ENCODE results near the gene TEDC1. TPM values are rescaled to one million over a fixed set of nuclear protein-coding genes. Genes with fewer than 3 reads are reported as not detected.

TEDC1 gene
- total RNA-seq, 2 donors from 2014 or later, result 1.6 to 12.2 TPM

DNA sequence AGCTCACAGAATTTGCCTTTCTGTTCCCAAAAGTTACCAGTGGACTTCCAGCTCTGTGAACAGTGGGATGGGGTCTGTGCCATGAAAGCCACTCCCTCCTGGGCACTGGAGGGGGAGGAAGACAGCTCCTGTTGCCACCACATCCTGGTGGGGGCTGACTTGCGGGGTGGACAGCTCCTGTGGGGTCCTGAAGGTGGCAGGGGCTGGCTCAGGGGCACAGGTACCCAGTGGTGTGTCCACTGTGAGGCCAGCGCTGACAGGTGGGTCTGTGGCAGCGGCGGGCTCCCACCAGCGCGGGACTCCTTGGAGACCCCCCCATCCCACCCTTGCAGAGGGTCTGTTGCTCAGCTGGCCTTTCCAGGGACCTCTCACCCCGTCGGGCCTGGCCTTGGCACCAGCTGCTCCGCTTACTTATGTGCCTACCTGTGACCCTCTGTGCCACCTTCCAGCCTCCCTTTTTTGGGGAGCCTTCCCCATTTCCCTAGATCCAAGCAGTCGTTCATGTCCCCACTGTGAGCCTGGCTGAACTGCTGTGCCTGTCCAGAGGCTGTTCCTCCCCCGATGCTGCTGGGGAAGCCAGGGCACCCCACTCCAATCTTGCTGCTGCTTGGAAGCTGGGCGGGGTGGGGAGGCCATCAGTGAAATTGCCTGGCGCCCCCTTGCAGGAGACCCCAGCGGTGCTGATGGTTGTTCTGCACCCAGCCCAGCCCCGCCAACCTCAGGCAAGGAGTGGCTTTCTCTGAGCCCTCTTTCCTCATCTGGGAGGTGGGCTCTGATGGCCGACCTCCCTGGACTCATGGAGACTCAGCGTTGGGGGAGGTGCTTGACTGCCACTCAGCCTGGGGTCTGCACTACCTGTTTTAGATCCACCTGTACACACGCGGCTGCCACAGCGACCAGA lies 2.2 kb downstream of the TEDC1 start:
- TF ChIP-seq CTCF (IDR thresholded peaks at IDR 0.05) (no peak), POLR2A (IDR thresholded peaks at IDR 0.05) (no peak)
- Histone ChIP-seq H3K27ac (no peak overlapping the region), H3K4me3 (no peak overlapping the region), H3K36me3 (replicated peaks in 1 of 2; ENCODE audit: insufficient read depth in 1 of 2, low read depth in 2 of 2) (no peaks in the 10 kb centered on the region), H3K27me3 (no peaks in the 10 kb centered on the region), H3K4me1 (peaks cover 26% of the 10 kb centered on the region), H3K9me3 (no peaks in the 10 kb centered on the region)
- no peak for ATAC-seq
- intact Hi-C loops (cut with DNase I), result no loop called here
- WGBS, 2 donors, result 80 to 82% methylated on average over 17 to 20 of the region's 20 CpGs
- peak in 2 of 4 donors; percentile 7 to 21 for DNase-seq

GRCh38 chr14:105493921-105494605 lies 3.0 kb downstream of the TEDC1 start:
- H3K9me3 ChIP-seq, result no peaks in the 10 kb centered on the region
- H3K4me1 ChIP-seq, result peaks cover 19% of the 10 kb centered on the region
- no peak overlapping the region for H3K4me3 ChIP-seq
- no peak for ATAC-seq
- no peak overlapping the region for H3K27ac ChIP-seq
- intact Hi-C loops (cut with DNase I), result no loop called here
- 60 to 85% methylated on average over 2 to 15 of the region's 16 CpGs for WGBS, 2 donors
- DNase-seq, result no peak
- H3K27me3 ChIP-seq, result no peaks in the 10 kb centered on the region
- no peaks in the 10 kb centered on the region for H3K36me3 ChIP-seq (replicated peaks in 1 of 2; ENCODE audit: insufficient read depth in 1 of 2, low read depth in 2 of 2)
- TF ChIP-seq POLR2A (IDR thresholded peaks at IDR 0.05), result no peak

- peaks cover 14% of the 10 kb centered on the region for H3K4me1 ChIP-seq
- no peaks in the 10 kb centered on the region for H3K36me3 ChIP-seq (replicated peaks in 1 of 2; ENCODE audit: insufficient read depth in 1 of 2, low read depth in 2 of 2)
- H3K27ac ChIP-seq, result no peak overlapping the region
- intact Hi-C loops (cut with DNase I), result no loop called here
- no peak for TF ChIP-seq CTCF (IDR thresholded peaks at IDR 0.05)
- no peak for TF ChIP-seq POLR2A (IDR thresholded peaks at IDR 0.05)
- WGBS, 2 donors, result 90 to 92% methylated on average over 6 of the region's 6 CpGs
- DNase-seq, result no peak
- H3K4me3 ChIP-seq, result no peak overlapping the region
- no peaks in the 10 kb centered on the region for H3K27me3 ChIP-seq
- no peak for ATAC-seq
- H3K9me3 ChIP-seq, result no peaks in the 10 kb centered on the region
Measured at GRCh38 chr14:105494606-105494929, 3.5 kb downstream of the TEDC1 start.

GRCh38 chr14:105495101-105495989 lies 4.3 kb downstream of the TEDC1 start:
- no peaks in the 10 kb centered on the region for H3K36me3 ChIP-seq (replicated peaks in 1 of 2; ENCODE audit: insufficient read depth in 1 of 2, low read depth in 2 of 2)
- WGBS, 2 donors, result 64 to 82% methylated on average over 6 to 17 of the region's 18 CpGs
- ATAC-seq (no peak), DNase-seq (peak in 1 of 4 donors; percentile 14)
- H3K27me3 ChIP-seq, result no peaks in the 10 kb centered on the region
- no peak for TF ChIP-seq POLR2A (IDR thresholded peaks at IDR 0.05)
- TF ChIP-seq CTCF (IDR thresholded peaks at IDR 0.05), result no peak
- H3K4me3 ChIP-seq, result no peak overlapping the region
- peaks cover 14% of the 10 kb centered on the region for H3K4me1 ChIP-seq
- H3K9me3 ChIP-seq, result no peaks in the 10 kb centered on the region
- intact Hi-C loops (cut with DNase I), result no loop called here
- H3K27ac ChIP-seq, result no peak overlapping the region

All from body of pancreas (tissue), 4 donors.